RPMI8226 (cell line): ENCODE results near the gene NDUFS5.
A peak's percentile ranks its signal among the peaks of the same experiment; 100 is the strongest.
"Not testable (repeated sequence)": the region's sequence is repeated elsewhere in the genome, so short reads cannot be mapped to it uniquely, and the experiment has no call there.

Experiments used
- DNase-seq: peaks from one replicate; pipeline ENCODE4 v3.0.0-alpha.2; 2015

Gene NDUFS5

DNA sequence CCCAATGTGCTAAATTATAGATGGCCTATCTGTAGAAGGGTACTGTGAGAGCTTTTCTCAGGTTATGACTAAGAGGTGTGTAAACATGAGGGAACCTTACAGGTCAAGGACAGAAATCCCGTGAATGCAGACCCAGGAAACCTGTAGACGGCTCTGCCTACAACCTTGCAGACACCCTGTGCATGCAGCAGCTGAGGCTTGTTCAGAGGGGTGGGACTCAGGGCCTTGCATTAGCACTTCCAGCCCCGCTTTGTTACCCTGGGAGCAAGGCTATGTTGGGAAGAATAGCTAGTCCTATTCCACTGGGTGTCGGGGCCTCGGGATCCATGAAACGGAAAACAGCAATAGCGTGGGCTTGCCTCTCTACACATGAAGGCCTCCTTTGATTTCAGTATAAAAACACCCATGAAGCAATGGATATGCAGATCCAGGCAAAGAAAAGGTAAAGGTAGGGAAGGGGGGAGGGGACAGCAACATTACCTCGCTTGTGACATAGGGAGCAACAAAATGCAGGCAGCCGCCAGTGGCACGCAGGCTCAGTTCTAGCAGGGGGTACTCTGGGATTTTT is 9.5 kb upstream of the NDUFS5 start:
- no peak for DNase-seq

DNA sequence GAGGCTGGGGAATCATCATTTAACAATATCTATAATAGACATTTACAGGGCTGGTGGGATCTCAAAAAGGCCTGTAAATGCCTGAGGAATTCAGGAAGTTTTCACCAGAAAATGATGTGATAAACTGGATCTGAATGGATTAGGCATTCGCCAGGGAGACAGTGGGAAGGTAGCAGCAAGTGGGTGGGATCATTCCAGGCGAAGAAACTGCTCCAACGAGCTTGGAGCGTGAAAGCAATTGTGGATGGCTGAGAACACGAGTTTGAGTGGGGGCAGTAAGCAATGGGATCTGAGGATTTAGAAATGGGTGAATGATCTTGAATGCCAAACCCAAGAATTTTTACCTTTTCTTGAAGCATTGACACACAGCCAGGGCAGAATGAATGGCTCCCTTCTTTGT is 8.9 kb upstream of the NDUFS5 start:
- no peak for DNase-seq

DNA sequence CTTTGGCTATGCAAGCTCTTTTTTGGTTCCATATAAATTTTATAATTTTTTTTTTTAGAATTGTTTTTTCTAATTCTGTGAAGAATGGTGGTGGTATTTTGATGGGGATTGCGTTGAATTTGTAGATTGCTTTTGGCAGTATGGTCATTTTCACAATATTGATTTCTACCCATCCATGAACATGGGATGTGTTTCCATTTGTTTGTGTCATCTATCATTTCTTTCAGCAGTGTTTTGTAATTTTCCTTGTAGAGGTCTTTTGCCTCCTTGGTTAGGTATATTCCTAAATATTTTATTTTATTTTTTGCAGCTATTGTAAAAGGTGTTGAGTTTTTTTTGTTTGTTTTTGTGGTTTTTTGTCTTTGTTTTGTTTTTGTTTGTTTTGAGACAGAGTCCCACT is 5.7 kb upstream of the NDUFS5 start:
- not testable (repeated sequence) for DNase-seq

DNA sequence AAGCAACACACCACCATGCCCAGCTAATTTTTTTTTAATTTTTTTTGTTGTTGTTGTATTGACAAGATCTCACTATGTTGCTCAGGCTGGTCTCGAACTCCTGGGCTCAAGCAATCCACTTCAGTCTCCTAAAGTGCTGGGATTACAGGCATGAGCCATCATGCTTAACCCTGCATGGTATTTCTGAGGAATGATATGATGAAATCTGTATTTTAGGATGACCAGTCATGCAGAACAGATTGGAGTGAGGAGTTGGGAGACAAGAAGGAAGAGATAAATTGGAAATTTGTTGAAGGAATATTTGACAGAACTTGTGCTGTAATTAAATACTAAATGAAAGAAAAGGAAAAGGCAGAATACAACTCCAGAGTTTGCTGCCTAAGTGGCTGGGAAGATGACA is 4.7 kb upstream of the NDUFS5 start:
- no peak for DNase-seq

DNA sequence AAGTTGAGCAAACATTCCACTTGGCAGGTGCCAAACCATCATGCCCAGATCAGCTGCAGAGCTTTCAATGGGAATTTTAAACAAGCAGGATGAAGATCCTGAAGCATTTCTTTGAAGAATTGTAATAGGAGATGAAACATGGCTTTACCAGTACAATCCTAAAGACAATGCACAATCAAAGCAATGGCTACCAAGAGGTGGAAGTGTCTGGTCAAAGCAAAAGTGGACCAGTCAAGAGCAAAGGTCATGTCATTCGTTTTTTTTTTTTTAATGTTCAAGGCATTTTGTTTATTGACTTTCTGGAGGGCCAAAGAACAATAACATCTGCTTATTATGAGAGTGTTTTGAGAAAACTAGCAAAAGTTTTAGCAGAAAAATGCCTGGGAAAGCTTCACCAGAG is 3.0 kb upstream of the NDUFS5 start:
- no peak for DNase-seq

DNA sequence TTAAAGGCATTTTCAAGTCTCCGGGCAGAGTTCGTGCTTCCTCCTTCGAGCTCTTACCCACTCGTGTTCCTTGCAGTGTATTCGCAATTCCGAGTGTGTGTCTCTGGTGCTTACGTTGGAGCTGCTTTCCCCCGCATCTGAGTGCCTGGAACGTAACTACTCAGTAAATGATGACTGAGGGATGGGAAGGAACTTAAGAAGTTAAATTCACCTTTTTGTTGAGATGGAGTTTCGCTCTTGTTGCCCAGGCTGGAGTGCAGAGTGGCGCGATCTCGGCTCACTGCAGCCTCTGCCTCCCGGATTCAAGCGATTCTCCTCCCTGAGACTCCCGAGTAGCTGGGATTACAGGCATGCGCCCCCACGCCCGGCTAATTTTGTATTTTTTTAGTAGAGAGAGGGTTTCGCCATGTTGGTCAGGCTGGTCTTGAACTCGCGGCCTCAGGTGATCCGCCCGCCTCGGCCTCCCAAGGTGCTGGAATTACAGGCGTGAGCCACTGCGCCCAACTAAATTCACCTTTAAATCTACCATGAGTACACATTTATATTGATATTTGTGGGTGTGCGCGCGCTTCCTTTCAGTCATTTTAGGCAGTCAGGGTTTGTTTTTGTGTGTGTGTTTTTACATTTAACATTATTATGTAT is 837 bp downstream of the NDUFS5 start:
- peak; percentile 15 for DNase-seq

DNA sequence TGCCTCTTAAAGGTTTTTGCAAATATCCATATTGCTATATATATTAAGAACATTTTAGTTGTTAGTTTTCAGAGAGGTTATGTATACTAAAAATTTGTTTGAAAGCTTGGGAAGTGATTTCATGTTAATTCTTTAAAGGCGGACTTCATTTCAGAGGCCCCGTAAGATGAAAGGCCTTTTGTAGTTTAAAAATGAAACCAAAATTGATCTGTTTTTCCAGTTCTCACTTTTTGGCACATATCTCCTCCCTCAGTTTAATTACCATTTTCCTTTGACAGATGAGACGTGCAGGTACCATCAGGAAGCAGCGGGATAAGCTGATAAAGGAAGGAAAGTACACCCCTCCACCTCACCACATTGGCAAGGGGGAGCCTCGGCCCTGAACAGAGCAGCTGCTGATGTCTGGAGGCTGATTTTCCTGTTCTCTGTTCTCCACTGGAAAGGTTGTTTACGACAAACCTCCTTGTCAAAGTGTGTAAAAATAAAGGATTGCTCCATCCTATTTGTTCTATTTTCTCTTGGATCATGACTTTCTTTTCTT is 8.0 kb downstream of the NDUFS5 start:
- no peak for DNase-seq

DNA sequence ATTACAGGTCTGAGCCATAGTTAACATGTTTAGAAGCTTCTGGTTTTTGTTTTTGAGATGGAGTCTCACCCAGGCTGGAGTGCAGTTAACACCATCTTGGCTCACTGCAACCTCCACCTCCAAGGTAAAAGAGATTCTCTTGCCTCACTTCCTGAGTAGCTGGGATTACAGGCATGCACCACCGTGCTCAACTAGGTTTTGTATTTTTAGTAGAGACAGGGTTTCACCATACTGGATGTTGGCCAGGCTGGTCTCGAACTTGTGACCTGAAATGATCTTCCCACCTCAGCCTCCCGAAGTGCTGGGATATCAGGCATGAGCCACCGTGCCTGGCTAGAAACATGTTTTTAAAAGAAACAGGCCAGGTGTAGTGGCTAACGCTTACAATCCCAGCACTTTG is 10.5 kb downstream of the NDUFS5 start:
- no peak for DNase-seq

DNA sequence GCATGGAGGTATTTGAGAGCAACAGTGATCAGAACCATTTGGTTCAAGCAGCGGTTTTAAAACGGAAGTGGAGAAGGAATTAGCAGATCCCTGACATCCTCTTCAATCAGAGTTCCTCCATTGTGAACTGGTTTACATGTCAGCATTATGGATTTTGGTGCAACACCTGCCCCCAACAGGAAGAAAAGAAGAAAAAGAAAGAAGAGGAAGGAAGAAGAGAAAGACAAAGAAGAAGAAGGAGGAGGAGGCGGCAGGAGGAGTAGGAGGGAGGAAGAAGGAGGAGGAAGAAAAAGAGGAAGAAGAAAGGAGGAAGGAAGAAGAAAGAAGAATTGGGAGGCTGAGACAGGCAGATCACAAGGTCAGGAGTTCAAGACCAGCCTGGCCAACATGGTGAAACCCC is 17.4 kb downstream of the NDUFS5 start:
- no peak for DNase-seq

DNA sequence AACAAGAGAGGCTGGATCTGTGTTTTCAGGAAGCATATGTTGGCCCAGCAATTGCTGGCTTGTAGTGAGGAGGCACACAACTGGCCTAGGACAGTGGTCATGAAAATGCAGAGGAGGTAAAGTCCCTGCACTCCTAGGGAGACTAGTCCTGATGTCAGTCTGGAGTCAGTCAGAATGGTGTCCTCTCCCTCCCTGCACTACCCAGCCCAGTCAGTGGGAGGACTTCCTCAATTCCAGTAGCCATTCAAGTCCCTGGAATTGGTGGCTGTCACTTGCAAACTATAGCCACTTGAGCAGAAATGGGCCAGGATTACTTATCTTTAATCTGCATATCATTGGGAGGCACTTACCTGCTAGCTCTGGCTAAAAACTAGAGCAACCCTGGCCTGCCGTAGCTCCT is 18.6 kb downstream of the NDUFS5 start:
- no peak for DNase-seq

DNA sequence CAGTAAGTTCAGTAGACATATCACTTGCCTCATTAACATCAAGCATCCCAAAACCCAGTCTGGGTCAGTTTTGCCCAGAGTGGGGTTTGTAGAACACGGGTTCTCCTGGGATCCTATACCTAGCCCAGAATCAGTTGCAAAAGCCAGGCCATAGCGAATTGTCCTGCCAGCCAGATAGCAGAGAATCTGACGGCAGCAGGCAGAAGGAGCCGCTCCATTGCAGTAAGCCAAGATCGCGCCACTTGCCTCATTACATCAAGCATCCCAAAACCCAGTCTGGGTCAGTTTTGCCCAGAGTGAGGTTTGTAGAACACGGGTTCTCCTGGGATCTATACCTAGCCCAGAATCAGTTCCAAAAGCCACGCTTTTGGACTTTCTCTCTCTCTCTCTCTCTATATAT is 19.1 kb downstream of the NDUFS5 start:
- DNase-seq, result no peak

DNA sequence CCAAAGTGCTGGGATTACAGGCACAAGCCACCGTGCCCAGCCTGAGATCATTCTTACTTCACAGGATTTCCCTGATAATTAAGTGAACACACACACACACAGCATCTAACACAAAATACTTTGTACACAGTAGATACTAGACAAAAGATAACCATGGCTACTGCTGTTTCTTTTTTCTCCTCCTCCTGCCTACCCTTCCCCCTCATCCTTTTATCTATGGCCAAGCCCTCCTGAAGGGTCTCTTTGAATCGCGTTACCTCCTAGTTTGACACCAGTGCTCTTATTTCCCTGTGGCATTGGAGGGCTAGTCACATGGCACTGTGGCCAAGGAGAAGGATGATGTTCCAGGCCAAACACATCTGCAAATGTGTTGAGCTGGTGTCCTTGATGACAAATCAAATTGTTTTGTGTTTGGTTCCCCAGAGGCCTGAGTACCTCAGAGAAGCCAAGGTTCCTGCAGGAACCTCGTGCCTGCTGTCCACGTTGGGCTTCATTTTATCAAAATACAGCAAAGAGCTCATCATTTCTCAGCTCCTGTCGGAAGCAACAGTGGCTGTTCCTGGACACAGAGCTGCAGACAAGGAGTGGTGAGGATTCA is 20.6 kb downstream of the NDUFS5 start:
- DNase-seq, result no peak

DNA sequence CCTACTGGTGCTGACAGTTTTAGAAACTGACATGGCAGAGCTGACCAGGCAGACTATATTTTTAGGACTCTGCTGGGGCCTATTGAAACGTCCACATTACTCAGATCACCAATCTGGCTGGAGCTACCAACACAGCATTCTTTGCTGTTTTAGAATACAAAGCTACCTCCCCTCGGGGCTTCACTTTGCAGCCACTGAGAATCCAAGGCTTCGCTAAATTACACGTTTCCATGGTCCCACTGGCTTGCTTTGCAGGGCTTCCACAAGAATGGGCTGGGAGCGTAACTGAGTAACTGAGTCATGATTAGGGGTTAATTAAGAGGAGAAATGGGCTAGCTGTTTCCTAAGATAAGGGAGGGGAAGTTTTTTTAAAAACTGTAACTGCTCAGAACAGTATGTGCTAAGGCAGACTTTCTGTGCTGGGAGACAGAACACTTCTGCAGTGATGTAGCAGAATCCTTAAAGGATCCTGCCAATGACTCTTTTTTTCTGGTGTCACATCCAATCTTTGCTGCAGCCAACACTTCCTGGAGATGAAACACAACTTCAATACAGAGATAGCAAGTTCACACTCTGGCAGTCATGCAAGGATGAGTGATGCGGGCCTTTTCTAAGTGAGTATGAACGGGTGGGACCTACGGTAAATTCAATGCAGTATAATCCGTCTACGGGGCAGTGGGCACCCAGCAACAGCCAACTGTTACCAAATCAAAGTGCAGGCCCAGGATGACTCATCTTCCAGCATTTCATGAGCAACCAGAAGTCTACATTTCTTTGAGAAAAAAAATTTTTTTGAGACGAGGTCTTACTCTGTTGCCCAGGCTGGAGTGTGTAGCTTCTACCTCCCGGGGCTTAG is 21.5 kb downstream of the NDUFS5 start:
- no peak for DNase-seq

DNA sequence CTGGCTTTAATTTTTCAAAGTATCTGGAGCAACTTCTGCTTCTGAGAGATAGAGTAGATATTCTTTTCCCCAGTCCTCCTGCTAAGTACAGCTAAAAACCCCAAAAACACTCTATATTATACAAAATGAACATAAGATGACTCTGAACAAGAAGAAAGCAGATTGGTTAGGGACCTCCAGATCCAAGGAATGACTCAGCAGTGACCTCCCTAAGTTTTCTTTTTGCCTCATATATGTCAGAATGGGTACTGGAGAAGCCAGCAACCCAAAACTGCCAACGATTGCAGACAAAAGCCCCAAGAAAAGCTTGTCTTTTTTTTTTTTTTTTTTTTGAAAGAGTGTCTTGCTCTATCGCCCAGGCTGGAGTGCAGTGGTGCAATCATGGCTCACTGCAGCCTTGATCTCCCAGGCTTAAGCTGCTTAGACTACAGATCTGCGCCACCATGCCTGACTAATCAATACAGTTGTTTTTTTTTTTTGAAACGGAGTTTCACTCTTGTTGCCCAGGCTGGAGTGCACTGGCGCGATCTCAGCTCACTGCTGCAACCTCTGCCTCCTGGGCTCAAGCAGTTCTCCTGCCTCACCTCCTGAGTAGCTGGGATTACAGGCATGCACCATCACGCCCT is 22.7 kb downstream of the NDUFS5 start:
- no peak for DNase-seq

DNA sequence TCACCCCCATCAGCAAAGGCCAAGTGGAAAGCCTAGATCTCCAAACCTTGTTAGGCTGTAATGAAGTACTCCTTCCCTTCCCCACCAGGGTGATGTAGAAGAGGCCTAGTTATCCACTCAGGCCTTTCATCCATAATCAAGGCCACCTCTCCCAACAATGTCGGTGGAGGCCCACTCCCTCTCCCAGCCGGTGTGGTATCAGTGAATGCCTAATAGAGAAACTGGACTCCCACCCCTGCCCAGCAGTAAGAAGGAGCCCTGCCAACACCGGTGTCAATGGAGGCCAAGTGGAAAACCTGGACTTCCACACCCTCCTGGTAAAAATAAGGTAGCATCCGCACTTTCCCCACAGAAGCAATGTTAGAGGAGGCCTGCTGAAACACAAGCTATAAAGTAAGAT is 23.9 kb downstream of the NDUFS5 start:
- no peak for DNase-seq

DNA sequence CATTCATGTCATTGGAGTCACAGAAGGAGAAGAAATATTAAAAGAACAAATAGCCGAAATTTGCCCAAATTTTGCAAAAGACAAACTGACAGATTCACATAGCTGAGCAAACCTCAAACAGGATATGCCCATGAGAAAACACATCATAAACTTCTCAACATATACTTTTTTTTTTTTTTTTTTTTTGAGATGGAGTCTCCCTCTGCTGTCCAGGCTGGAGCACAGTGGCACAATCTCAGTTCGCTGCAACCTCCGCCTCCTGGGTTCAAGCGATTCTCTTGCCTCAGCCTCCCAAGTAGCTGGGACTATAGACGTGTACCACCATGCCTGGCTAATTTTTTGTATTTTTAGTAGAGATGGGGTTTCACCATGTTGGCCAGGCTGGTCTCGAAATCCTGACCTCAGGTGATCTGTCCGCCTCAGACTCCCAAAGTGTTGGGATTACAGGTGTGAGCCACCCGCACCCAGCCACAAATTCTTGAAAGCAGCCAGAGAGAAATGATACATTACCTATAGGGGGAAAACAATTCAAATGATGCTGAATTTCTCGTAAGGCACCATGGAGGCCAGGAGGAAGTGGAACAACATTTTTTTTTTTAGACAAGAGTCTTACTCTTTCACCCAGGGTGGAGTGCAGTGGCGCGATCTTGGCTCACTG is 25.2 kb downstream of the NDUFS5 start:
- DNase-seq, result not testable (repeated sequence)

DNA sequence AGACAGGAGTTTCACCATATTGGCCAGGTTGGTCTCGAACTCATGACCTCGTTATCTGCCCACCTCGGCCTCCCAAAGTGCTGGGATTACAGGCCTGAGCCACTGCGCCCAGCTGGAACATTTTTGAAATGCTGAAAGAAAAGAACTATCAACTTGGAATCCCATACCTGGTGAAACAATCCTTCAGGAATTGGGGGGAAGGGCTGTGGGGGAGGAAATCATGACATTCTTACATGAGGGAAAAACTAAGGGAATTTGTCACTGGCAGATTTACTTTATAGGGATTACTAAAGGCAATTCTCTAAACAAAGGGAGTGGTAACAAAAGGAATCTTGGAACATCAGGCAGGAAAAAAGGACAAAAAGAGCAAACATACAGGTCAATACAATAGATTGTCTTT is 25.8 kb downstream of the NDUFS5 start:
- no peak for DNase-seq

DNA sequence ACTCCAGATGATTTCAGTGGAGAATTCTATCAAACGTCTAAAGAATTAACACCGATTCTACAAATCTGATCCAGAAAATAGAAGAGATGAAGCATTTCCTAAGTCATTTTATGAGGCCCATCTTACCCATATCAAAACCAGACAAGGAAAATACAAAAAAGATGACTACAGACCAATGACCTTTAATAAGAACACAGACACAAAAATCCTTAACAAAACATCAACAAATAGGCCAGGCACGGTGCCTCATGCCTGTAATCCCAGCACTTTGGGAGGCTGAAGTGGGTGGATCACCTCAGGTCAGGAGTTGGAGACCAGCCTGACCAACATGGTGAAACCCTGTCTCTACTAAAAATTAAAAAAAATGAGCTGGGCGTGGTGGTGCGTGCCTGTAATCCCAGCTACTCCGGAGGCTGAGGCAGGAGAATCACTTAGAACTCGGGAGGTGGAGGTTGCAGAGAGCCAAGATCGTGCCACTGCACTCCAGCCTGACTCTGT is 29.1 kb downstream of the NDUFS5 start:
- not testable (repeated sequence) for DNase-seq

DNA sequence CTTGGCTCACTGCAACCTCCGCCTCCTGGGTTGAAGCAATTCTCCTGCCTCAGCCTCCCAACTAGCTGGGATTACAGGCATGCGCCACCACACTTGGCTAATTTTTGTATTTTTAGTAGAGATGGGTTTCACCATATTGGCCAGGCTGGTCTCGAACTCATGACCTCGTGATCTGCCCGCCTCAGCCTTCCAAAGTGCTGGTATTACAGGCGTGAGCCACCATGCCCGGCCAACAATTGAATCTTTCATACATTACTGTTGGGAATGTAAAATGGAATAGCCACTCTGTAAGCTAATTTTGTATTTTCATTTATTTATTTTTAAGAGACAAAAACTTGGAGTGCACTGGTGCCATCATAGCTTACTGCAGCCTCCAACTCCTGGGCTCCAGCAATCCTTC is 35.4 kb downstream of the NDUFS5 start:
- not testable (repeated sequence) for DNase-seq

DNA sequence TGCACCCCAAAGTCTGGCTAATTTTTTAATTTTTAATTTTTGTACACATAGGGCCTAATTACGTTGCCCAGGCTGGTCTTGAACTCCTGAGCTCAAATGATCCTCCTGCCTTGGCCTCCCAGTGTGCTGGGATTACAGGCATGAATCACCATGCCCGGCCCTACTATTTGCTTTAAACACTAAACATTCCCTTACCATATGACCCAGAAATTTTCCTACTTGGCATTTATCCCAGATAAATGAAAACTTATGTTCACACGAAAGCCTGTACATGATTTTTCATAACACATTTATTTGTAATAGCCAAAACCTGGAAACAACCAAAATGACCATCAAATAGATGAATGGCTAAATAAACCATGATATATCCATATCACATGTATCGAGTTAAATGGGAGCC is 35.8 kb downstream of the NDUFS5 start:
- no peak for DNase-seq

DNA sequence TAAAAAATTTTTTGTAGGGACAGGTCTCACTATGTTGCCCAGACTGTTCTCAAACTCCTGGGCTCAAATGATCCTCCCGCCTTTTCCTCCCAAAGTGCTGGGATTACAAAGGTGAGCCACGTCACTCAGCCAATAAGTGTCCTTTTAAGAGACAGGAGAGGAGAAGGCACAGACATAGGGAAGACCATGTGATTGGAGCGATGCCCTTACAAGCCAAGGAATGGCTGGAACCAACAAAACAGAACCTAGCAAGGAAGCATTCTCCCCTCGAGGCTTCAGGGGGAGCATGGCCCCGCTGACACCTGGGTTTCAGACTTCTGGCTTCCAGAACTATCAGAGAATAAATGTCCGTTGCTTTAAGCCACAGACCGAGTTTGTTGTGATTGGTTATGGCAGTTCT is 37.0 kb downstream of the NDUFS5 start:
- no peak for DNase-seq

DNA sequence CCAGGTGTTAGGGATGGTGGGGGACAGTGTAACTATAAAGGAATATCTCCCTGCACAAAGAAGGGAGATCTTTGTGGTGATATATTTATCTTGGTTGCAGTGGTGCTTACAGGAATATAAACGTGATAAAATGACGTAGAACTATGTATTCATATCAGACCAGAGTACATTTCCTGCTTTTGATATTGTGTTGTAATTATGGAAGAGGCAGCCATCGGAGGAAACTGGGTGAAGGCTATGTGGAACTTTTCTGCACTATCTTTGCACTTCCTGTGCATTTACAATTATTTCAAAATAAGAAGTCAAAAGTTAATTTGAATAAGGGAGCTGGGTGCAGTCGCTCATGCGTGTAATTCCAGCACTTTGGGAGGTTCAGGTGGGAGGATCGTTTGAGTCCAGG is 37.6 kb downstream of the NDUFS5 start:
- no peak for DNase-seq
